Measurements from ENCODE around the gene ZNF117.

- TF ChIP-seq EZH2 (IDR thresholded peaks at IDR 0.05; ENCODE audit: borderline replicate concordance, low read depth, low read length, severe bottlenecking): no peak
- TF ChIP-seq CTCF (IDR thresholded peaks at IDR 0.05; ENCODE audit: extremely low read depth in 1 of 2, insufficient read depth in 1 of 2, low read depth in 1 of 2, low read length in 2 of 2): no peak
- TF ChIP-seq FOS (IDR thresholded peaks at IDR 0.05; ENCODE audit: borderline replicate concordance, insufficient read depth, low read length): no peak
- no peak for TF ChIP-seq MYC (IDR thresholded peaks at IDR 0.05; ENCODE audit: low read depth, low read length)
Measured at GRCh38 chr7:65001291-65001814, 10.5 kb upstream of the ZNF117 start.
